Measurements from ENCODE around the gene ABAT. TPM values are rescaled to one million over a fixed set of nuclear protein-coding genes. Genes with fewer than 3 reads are reported as not detected.

Gene ABAT
- total RNA-seq, 4 donors from 2014 or later = 0.55 to 1.9 (median 0.92) TPM

DNA sequence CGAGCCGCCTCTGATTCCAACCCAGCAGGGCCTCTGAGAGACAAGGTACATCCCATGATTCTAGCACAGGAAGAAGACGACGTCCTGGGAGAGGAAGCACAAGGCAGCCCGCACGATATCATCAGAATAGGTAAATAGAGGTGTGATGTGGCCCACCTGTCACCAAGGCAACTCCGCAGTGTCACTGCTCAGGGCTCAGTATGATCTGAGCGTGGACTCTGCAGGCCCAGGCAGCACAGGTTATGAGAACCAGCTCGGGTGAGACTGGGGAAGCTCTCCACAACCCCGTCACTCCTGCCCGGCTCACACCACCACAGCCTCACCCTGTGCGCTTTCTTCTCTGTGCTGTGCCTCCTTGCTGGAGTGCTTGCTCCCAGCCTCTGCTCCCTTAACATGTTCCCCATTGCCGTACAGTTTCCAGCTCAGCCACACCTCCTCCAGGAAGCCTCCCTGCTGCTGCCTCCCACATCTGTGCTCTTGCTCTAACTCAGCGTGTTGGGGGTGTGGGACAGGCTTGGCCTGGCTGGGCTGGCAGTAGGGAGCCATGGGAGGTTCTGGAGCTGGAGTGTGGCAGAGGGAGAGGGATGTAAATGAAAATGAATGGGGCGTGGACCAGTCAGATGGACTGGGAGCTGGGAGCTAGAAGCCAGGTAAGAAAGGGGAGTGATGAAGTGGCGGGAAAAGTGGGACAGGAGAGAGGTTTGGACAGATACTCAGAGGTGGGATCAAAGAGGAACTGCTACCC, 45.3 kb upstream of the ABAT start:
- TF ChIP-seq, protein P1, sequence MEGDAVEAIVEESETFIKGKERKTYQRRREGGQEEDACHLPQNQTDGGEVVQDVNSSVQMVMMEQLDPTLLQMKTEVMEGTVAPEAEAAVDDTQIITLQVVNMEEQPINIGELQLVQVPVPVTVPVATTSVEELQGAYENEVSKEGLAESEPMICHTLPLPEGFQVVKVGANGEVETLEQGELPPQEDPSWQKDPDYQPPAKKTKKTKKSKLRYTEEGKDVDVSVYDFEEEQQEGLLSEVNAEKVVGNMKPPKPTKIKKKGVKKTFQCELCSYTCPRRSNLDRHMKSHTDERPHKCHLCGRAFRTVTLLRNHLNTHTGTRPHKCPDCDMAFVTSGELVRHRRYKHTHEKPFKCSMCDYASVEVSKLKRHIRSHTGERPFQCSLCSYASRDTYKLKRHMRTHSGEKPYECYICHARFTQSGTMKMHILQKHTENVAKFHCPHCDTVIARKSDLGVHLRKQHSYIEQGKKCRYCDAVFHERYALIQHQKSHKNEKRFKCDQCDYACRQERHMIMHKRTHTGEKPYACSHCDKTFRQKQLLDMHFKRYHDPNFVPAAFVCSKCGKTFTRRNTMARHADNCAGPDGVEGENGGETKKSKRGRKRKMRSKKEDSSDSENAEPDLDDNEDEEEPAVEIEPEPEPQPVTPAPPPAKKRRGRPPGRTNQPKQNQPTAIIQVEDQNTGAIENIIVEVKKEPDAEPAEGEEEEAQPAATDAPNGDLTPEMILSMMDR (IDR thresholded peaks at IDR 0.05 in 4 of 5, conservative IDR thresholded peaks at IDR 0.05 in 1 of 5) = no peak
- no peak for TF ChIP-seq POLR2A (IDR thresholded peaks at IDR 0.05)
- Histone ChIP-seq H3K9me3 (no peaks in the 10 kb centered on the region), H3K36me3 (peaks cover 0 to 76% of the 10 kb centered on the region in 2 donors), H3K4me1 (peaks cover 3 to 9% of the 10 kb centered on the region in 2 donors), H3K27ac (no peak overlapping the region), H3K4me3 (no peak overlapping the region), H3K27me3 (no peaks in the 10 kb centered on the region)
- DNase-seq (no peak), ATAC-seq (no peak)
- in situ Hi-C loops (cut with MboI; ENCODE audit: low sequenced_read_pairs in 4 of 4) = no loop called here
- intact Hi-C loops (cut with DNase I; ENCODE audit: low total_unique reads) = no loop called here

DNA sequence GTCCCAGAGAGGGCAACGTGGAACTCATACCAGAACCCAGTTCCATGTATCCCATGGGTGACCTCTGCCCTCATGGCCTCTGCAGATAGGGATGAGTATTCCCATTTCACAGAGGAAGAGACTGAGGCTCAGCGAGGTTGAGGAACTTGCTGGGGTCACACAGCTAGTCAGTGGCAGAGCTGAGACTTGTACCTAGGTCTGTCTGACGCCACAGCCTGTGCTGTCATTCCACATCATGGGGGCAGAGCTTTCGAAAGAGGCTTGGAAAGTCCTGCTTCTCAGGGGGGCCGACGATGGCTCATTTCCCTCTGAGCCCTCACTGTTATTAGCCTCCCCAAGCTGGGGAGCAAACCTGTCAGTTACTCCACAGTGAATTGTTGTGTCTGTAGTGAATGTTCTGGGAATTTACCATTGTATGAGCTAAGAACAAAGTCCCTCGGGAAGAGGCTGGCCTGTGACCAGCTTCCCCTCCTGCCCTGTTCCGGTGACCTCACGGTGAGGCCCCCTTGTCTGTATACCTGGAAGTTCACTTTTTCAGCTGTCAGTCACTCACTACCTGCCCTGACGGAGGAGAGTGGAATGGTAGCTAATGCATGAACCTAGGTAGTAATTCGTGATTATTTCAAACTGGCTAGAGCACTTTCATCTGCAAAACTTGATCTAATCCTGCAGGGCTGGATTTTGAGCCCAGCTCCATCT, 44.0 kb upstream of the ABAT start:
- no peaks in the 10 kb centered on the region for H3K27me3 ChIP-seq
- H3K27ac ChIP-seq = no peak overlapping the region
- in situ Hi-C loops (cut with MboI; ENCODE audit: low sequenced_read_pairs in 4 of 4) = no loop called here
- ATAC-seq = no peak
- no peak for DNase-seq
- intact Hi-C loops (cut with DNase I; ENCODE audit: low total_unique reads) = no loop called here
- H3K36me3 ChIP-seq = peaks cover 0 to 88% of the 10 kb centered on the region in 2 donors
- no peaks in the 10 kb centered on the region for H3K9me3 ChIP-seq
- TF ChIP-seq POLR2A (IDR thresholded peaks at IDR 0.05) = no peak
- TF ChIP-seq, protein P1 (IDR thresholded peaks at IDR 0.05 in 4 of 5, conservative IDR thresholded peaks at IDR 0.05 in 1 of 5) = no peak
- no peak overlapping the region for H3K4me3 ChIP-seq
- H3K4me1 ChIP-seq = peaks cover 0 to 3% of the 10 kb centered on the region in 2 donors

DNA sequence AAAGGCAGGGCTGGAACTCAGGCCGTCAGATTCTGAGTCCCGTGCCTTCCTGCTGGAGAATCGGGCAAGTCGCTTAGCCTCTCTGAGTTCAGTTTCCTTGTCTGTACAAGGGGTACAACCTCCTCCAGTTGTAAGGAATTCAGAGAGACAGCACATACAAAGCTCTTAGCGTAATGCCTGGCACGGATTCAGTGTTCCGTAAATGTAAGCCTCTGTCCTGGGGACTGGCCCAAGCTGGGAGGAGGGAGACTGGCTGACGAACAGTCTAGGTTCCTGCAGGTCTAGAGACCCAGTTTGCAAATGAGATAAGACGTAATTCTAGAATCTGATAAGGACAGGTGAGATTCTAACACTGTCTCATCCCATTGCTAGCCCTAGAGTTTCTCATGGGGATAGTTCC, 43.0 kb upstream of the ABAT start:
- no peak overlapping the region for H3K4me3 ChIP-seq
- peaks cover 0 to 88% of the 10 kb centered on the region in 2 donors for H3K36me3 ChIP-seq
- DNase-seq (no peak), ATAC-seq (no peak)
- intact Hi-C loops (cut with DNase I; ENCODE audit: low total_unique reads) = no loop called here
- H3K4me1 ChIP-seq = peaks cover 0 to 3% of the 10 kb centered on the region in 2 donors
- TF ChIP-seq, protein P1 (IDR thresholded peaks at IDR 0.05 in 4 of 5, conservative IDR thresholded peaks at IDR 0.05 in 1 of 5) = no peak
- TF ChIP-seq POLR2A (IDR thresholded peaks at IDR 0.05) = no peak
- in situ Hi-C loops (cut with MboI; ENCODE audit: low sequenced_read_pairs in 4 of 4) = no loop called here
- H3K27ac ChIP-seq = no peak overlapping the region
- H3K9me3 ChIP-seq = no peaks in the 10 kb centered on the region
- no peaks in the 10 kb centered on the region for H3K27me3 ChIP-seq

DNA sequence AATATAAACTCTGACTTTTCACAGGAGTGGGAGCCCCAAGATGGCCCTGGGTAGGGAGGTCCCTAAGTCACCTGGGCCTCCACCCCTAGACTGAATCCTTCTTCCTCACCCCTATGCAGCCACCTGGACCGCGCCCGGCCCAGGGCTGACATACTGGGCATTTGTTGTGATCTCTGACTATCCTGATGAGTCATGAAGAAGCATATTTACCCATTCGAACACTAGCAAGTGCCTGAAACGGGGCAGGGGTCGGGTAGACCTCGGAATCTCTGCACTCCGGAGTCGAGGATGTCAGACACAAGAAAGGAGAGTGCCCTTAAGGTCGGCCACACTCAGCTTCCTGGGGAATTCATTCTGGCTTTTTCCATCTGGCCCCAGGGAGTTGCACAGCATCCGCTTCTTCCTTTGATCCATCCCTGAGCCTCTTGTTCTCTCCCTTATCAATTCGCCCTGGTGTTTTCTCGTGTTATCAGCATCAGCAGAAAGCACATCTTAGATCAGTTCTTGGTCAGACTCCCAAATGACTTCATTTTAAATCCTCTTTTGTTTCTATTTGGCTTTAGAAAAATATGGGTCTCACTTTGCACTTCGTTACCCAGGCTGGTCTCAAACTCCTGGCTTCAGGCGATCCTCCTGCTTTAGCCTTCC, 42.5 kb upstream of the ABAT start:
- intact Hi-C loops (cut with DNase I; ENCODE audit: low total_unique reads) (no loop called here), in situ Hi-C loops (cut with MboI; ENCODE audit: low sequenced_read_pairs in 4 of 4) (no loop called here)
- Histone ChIP-seq H3K27ac (peak overlapping the region in 1 of 4 donors; percentile 10), H3K4me3 (no peak overlapping the region), H3K4me1 (peaks cover 0 to 3% of the 10 kb centered on the region in 2 donors), H3K36me3 (peaks cover 0 to 89% of the 10 kb centered on the region in 2 donors), H3K27me3 (no peaks in the 10 kb centered on the region), H3K9me3 (no peaks in the 10 kb centered on the region)
- ATAC-seq (no peak), DNase-seq (no peak)
- TF ChIP-seq, protein P1 (IDR thresholded peaks at IDR 0.05 in 4 of 5, conservative IDR thresholded peaks at IDR 0.05 in 1 of 5) = no peak
- TF ChIP-seq POLR2A (IDR thresholded peaks at IDR 0.05) = no peak

Measured in gastrocnemius medialis (tissue), 4 donors.